Neural cell (in vitro differentiated cells): ENCODE measurements around the gene SH3GL3. TPM values are rescaled to one million over a fixed set of nuclear protein-coding genes. Genes with fewer than 3 reads are reported as not detected.

Experiments
- H2AFZ ChIP-seq: fragments of 200-600, 300-800 bp; sonication (generic), shearing (Covaris generic); 2 replicates; pipeline ENCODE4 v1.6.0; 2014; ENCODE audit warnings: low read depth, mild to moderate bottlenecking, antibody characterized with exemption, low read length, moderate library complexity
- H3F3A ChIP-seq: fragments of 200-600 bp; shearing (Covaris generic); 2 replicates; pipeline ENCODE4 v1.6.1; 2016; ENCODE audit warnings: mild to moderate bottlenecking, moderate library complexity, mixed read lengths, antibody characterized with exemption, low read length; ENCODE audit not compliant: insufficient read depth, poor library complexity, severe bottlenecking
- H3K27ac ChIP-seq: fragments of 200-600, 300-800 bp; sonication (generic), shearing (Covaris generic); 2 replicates; pipeline ENCODE4 v1.5.1; 2014; ENCODE audit warnings: mild to moderate bottlenecking, low read length, moderate library complexity
- H3K27me3 ChIP-seq: fragments of 300-800, 200-600 bp; sonication (generic), shearing (Covaris generic); 2 replicates; pipeline ENCODE4 v1.6.0; 2014; ENCODE audit warnings: mild to moderate bottlenecking, low read depth, low read length, moderate library complexity; ENCODE audit not compliant: insufficient read depth
- H3K36me3 ChIP-seq: fragments of 300-800, 200-600 bp; sonication (generic), shearing (Covaris generic); 2 replicates; pipeline ENCODE4 v1.5.1; 2014; ENCODE audit warnings: mild to moderate bottlenecking, antibody characterized with exemption, low read length, moderate library complexity; ENCODE audit not compliant: insufficient read depth
- H3K4me2 ChIP-seq: fragments of 300-800, 200-600 bp; sonication (generic), shearing (Covaris generic); 2 replicates; pipeline ENCODE4 v1.6.0; 2014; ENCODE audit warnings: mild to moderate bottlenecking, low read length
- H3K4me3 ChIP-seq: fragments of 300-800, 200-600 bp; sonication (generic), shearing (Covaris generic); 2 replicates; pipeline ENCODE4 v1.5.1; 2014; ENCODE audit warnings: mild to moderate bottlenecking, low read length, moderate library complexity
- H3K79me2 ChIP-seq: fragments of 200-600 bp; shearing (Covaris generic); replicated peaks from 2 replicates; pipeline ENCODE4 v1.6.0; 2014; ENCODE audit warnings: mild to moderate bottlenecking, low read length, moderate library complexity; ENCODE audit not compliant: insufficient read depth
- H3K9ac ChIP-seq: fragments of 300-800, 200-600 bp; sonication (generic), shearing (Covaris generic); 2 replicates; pipeline ENCODE4 v1.6.1; 2016; ENCODE audit warnings: mild to moderate bottlenecking, low read length, mixed read lengths
- H3K9me2 ChIP-seq: fragments of 200-600 bp; shearing (Covaris generic); 2 replicates; pipeline ENCODE4 v1.6.1; 2016; ENCODE audit warnings: mild to moderate bottlenecking, low read length, mixed read lengths; ENCODE audit not compliant: insufficient read depth
- H3K9me3 ChIP-seq: fragments of 200-600, 300-800 bp; sonication (generic), shearing (Covaris generic); 2 replicates; pipeline ENCODE4 v1.6.1; 2016; ENCODE audit warnings: mild to moderate bottlenecking, mixed run types, low read length, moderate library complexity, mixed read lengths
- H4K20me1 ChIP-seq: fragments of 200-600 bp; shearing (Covaris generic); 2 replicates; pipeline ENCODE4 v1.6.1; 2016; ENCODE audit warnings: mild to moderate bottlenecking, mixed run types; ENCODE audit not compliant: insufficient read depth
- CTCF ChIP-seq: fragments of 450-650 bp; IDR thresholded peaks from 2 replicates; pipeline ENCODE4 v1.5.1; 2014; ENCODE audit warnings: antibody characterized with exemption, mild to moderate bottlenecking, moderate library complexity; ENCODE audit not compliant: poor library complexity, severe bottlenecking
- EP300 ChIP-seq: fragments of 450-650 bp; conservative IDR thresholded peaks from 2 replicates; pipeline ENCODE4 v1.6.1; 2014; ENCODE audit warnings: antibody characterized with exemption, mild to moderate bottlenecking, moderate library complexity; ENCODE audit not compliant: poor library complexity, severe bottlenecking
- EZH2 ChIP-seq: fragments of 200-600, 300-800 bp; shearing (Covaris generic), sonication (generic); IDR thresholded peaks from 2 replicates; pipeline ENCODE4 v1.6.1; 2014; ENCODE audit warnings: antibody characterized with exemption, low read length, borderline replicate concordance, mild to moderate bottlenecking; ENCODE audit not compliant: insufficient read depth, poor library complexity, severe bottlenecking
- MXI1 ChIP-seq: fragments of 450-650 bp; conservative IDR thresholded peaks from 2 replicates; pipeline ENCODE4 v1.6.1; 2014; ENCODE audit warnings: antibody characterized with exemption, mild to moderate bottlenecking; ENCODE audit not compliant: poor library complexity, severe bottlenecking
- POLR2AphosphoS5 ChIP-seq: IDR thresholded peaks from 2 replicates; pipeline ENCODE4 v1.6.1; 2012
- RAD21 ChIP-seq: fragments of 450-650 bp; conservative IDR thresholded peaks from 2 replicates; pipeline ENCODE4 v1.6.1; 2014; ENCODE audit warnings: antibody characterized with exemption, mild to moderate bottlenecking, moderate library complexity
- REST ChIP-seq: IDR thresholded peaks from 2 replicates; pipeline ENCODE4 v1.6.1; 2012; ENCODE audit warnings: borderline replicate concordance
- SMC3 ChIP-seq: fragments of 450-650 bp; conservative IDR thresholded peaks from 2 replicates; pipeline ENCODE4 v1.6.1; 2014; ENCODE audit warnings: antibody characterized with exemption, mild to moderate bottlenecking, moderate library complexity; ENCODE audit not compliant: poor library complexity
- TAF1 ChIP-seq: IDR thresholded peaks from 2 replicates; pipeline ENCODE4 v1.6.1; 2012; ENCODE audit warnings: low read depth
- polyA plus RNA-seq: library from polyadenylated mRNA; depleted of rRNA; stranded (reverse); fragments of >200 nt; gene quantifications from 2 replicates; pipeline ENCODE4 v1.2.3, GENCODE V29; 2014

The SH3GL3 gene
- polyA plus RNA-seq, 1 donor from 2014 or later = 104 TPM

DNA sequence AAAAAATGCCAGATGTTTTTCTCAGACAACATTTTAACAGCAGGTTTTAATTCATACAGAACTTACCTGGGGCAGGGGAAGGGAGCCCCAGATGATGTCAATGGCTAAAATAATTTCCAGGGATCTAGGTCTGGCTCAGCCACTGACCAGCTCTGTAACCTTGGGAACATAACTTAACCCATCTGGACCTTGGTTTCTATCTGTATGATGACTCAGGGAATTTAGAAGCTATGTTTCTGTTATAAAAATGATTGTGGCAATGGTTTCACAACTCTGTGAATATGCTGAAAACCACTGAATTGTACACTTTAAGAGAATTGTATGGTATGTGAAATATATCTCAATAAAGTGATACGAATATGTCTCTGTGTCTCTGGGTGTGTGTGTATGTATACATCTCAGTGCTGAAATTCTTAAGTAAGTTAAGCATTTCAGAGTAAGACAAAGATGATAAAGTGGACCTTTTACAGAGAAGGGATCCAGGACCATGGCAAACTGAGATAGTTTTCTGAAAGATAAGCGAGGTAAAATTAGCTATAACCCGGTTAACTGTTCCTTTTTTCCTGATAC is 2.9 kb downstream of the SH3GL3 start:
- Histone ChIP-seq H3K9me2 (no peaks in the 10 kb centered on the region), H3F3A (no peaks in the 10 kb centered on the region), H3K9ac (no peak overlapping the region), H3K9me3 (no peaks in the 10 kb centered on the region), H3K27ac (no peak overlapping the region), H3K4me2 (no peak overlapping the region), H4K20me1 (no peaks in the 10 kb centered on the region), H3K27me3 (no peaks in the 10 kb centered on the region), H3K79me2 (no peaks in the 10 kb centered on the region), H3K36me3 (no peaks in the 10 kb centered on the region), H3K4me3 (no peak overlapping the region), H2AFZ (no peak overlapping the region)
- no peak for TF ChIP-seq REST
- TF ChIP-seq SMC3 = no peak
- no peak for TF ChIP-seq MXI1
- no peak for TF ChIP-seq EZH2
- no peak for TF ChIP-seq RAD21
- no peak for TF ChIP-seq TAF1
- no peak for TF ChIP-seq POLR2AphosphoS5
- no peak for TF ChIP-seq CTCF
- no peak for TF ChIP-seq EP300

DNA sequence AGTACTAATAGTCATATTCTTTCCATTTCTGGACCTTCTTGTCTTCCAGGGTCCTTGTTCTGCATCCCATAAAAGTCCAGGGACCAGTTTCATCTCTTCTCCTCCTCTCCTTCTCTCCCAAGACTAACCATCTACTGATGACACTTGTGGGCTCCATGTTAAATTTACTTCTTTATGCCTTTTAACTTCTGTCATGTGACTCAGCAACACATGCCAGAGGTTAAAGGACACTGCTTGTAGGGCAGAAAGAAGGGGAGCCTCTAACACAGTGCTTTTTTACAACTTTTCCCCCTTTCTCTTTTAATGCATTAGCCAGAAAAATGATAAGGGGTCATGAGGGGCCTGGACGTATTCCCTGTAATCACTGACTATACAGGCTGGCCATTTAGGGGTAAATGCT is 10.0 kb downstream of the SH3GL3 start:
- Histone ChIP-seq H3K27me3 (no peaks in the 10 kb centered on the region), H3K4me3 (no peak overlapping the region), H2AFZ (no peak overlapping the region), H3K27ac (no peak overlapping the region), H3K9me2 (no peaks in the 10 kb centered on the region), H4K20me1 (no peaks in the 10 kb centered on the region), H3K9me3 (no peaks in the 10 kb centered on the region), H3K9ac (no peak overlapping the region), H3K4me2 (no peak overlapping the region), H3K79me2 (no peaks in the 10 kb centered on the region), H3F3A (no peaks in the 10 kb centered on the region), H3K36me3 (no peaks in the 10 kb centered on the region)
- no peak for TF ChIP-seq EP300
- no peak for TF ChIP-seq TAF1
- TF ChIP-seq SMC3 = no peak
- no peak for TF ChIP-seq REST
- TF ChIP-seq POLR2AphosphoS5 = no peak
- TF ChIP-seq RAD21 = no peak
- no peak for TF ChIP-seq EZH2
- no peak for TF ChIP-seq CTCF
- no peak for TF ChIP-seq MXI1
